Panc1 (cell line): ENCODE measurements around the gene SGMS1.

Source experiments
- CTCF ChIP-seq: fragments of 450-650 bp; IDR thresholded peaks from 2 replicates; pipeline ENCODE4 v1.5.1; 2017; ENCODE audit warnings: mild to moderate bottlenecking
- POLR2AphosphoS5 ChIP-seq: IDR thresholded peaks from 2 replicates; pipeline ENCODE4 v1.6.1; 2012; ENCODE audit warnings: mild to moderate bottlenecking, low read depth, low read length, moderate library complexity
- REST ChIP-seq, 2 experiments: IDR thresholded peaks; 2 replicates each; pipeline ENCODE4 v1.6.1; 2011 to 2012; ENCODE audit warnings: low read depth in 2 of 2, control low read depth in 1 of 2, low read length in 1 of 2, mild to moderate bottlenecking in 1 of 2, moderate library complexity in 1 of 2; ENCODE audit not compliant: insufficient read depth in 1 of 2
- SIN3A ChIP-seq: IDR thresholded peaks from 2 replicates; pipeline ENCODE4 v1.6.1; 2012; ENCODE audit warnings: low read depth, mild to moderate bottlenecking, low read length, moderate library complexity, borderline replicate concordance; ENCODE audit not compliant: insufficient read depth
- TCF7L2 ChIP-seq: IDR thresholded peaks from 2 replicates; pipeline ENCODE4 v1.6.1; 2011; ENCODE audit warnings: mild to moderate bottlenecking, low read depth, low read length, inconsistent platforms

GRCh38 chr10:50520115-50520514 lies 103.6 kb downstream of the SGMS1 start:
- TF ChIP-seq CTCF = no peak
- TF ChIP-seq TCF7L2 = no peak
- TF ChIP-seq POLR2AphosphoS5 = no peak
- TF ChIP-seq REST (IDR thresholded peaks at IDR 0.05; ENCODE audit: insufficient read depth in 1 of 2, low read depth in 2 of 2, low read length in 1 of 2) = no peak
- TF ChIP-seq SIN3A = no peak
